SU-DHL-6 (cell line): ENCODE data around the gene GRIN2A.

ENCODE experiments used
- H2AFZ ChIP-seq: fragments of 200-600 bp; sonication (generic); 2 replicates; pipeline ENCODE4 v1.6.1; 2014; ENCODE audit warnings: low read depth, mild to moderate bottlenecking, moderate library complexity, mixed read lengths, antibody characterized with exemption, low read length; ENCODE audit not compliant: severe bottlenecking
- H3F3A ChIP-seq: fragments of 200-600 bp; shearing (Covaris generic); 2 replicates; pipeline ENCODE4 v1.6.0; 2016; ENCODE audit warnings: antibody characterized with exemption, mild to moderate bottlenecking; ENCODE audit not compliant: insufficient read depth
- H3K27ac ChIP-seq: fragments of 200-600 bp; sonication (generic); 2 replicates; pipeline ENCODE4 v1.5.1; 2016; ENCODE audit warnings: low read depth, mild to moderate bottlenecking, low read length, moderate library complexity, mixed read lengths
- H3K27me3 ChIP-seq: fragments of 200-600 bp; sonication (generic), shearing (Covaris generic); 2 replicates; pipeline ENCODE4 v1.6.0; 2014; ENCODE audit warnings: mild to moderate bottlenecking, low read length
- H3K36me3 ChIP-seq: fragments of 200-600 bp; sonication (generic); 2 replicates; pipeline ENCODE4 v1.6.1; 2014; ENCODE audit warnings: mild to moderate bottlenecking, low read length, mixed read lengths
- H3K4me2 ChIP-seq: fragments of 300-600, 200-600 bp; shearing (Covaris generic), sonication (generic); 2 replicates; pipeline ENCODE4 v1.6.0; 2014; ENCODE audit warnings: low read length, low read depth, mild to moderate bottlenecking; ENCODE audit not compliant: poor library complexity, severe bottlenecking
- H3K4me3 ChIP-seq: fragments of 200-600 bp; sonication (generic); 2 replicates; pipeline ENCODE4 v1.5.1; 2014; ENCODE audit warnings: antibody characterized with exemption, low read length, mild to moderate bottlenecking, mixed read lengths; ENCODE audit not compliant: insufficient read depth, poor library complexity, severe bottlenecking
- H3K79me2 ChIP-seq: fragments of 200-600 bp; sonication (generic); 2 replicates; pipeline ENCODE4 v1.6.1; 2014; ENCODE audit warnings: mild to moderate bottlenecking, low read length, moderate library complexity; ENCODE audit not compliant: insufficient read depth
- H3K9ac ChIP-seq: fragments of 200-600 bp; sonication (generic); 2 replicates; pipeline ENCODE4 v1.7.0; 2014; ENCODE audit warnings: mild to moderate bottlenecking, low read length
- H3K9me2 ChIP-seq: fragments of 200-600 bp; sonication (generic); replicated peaks from 2 replicates; pipeline ENCODE4 v1.6.1; 2014; ENCODE audit warnings: low read length; ENCODE audit not compliant: insufficient read depth
- H3K9me3 ChIP-seq: fragments of 200-600 bp; sonication (generic); 2 replicates; pipeline ENCODE4 v1.6.1; 2014; ENCODE audit warnings: low read length, mixed read lengths; ENCODE audit not compliant: insufficient read depth
- H4K20me1 ChIP-seq: fragments of 200-600 bp; sonication (generic); 2 replicates; pipeline ENCODE4 v1.6.1; 2014; ENCODE audit warnings: low read depth, mild to moderate bottlenecking, antibody characterized with exemption, low read length, moderate library complexity, mixed read lengths
- CTCF ChIP-seq: fragments of 200-600 bp; sonication (generic); IDR thresholded peaks from one replicate; pipeline ENCODE4 v1.5.1; 2017; ENCODE audit warnings: antibody characterized with exemption, mild to moderate bottlenecking, low read length, moderate library complexity; ENCODE audit not compliant: insufficient read depth, poor library complexity, severe bottlenecking
- EZH2phosphoT487 ChIP-seq: fragments of 200-600 bp; sonication (generic), shearing (Covaris generic); conservative IDR thresholded peaks from 2 replicates; pipeline ENCODE4 v1.6.1; 2018; ENCODE audit warnings: mild to moderate bottlenecking, antibody characterized with exemption, low read length, moderate library complexity, mixed read lengths

Gene GRIN2A

GRCh38 chr16:10103700-10104099 is 78.5 kb downstream of the GRIN2A start:
- no peaks in the 10 kb centered on the region for H3K36me3 ChIP-seq
- H3K9ac ChIP-seq, result no peak overlapping the region
- no peaks in the 10 kb centered on the region for H3F3A ChIP-seq
- TF ChIP-seq CTCF (no peak), EZH2phosphoT487 (no peak)
- H3K4me2 ChIP-seq, result no peak overlapping the region
- H3K9me3 ChIP-seq, result no peaks in the 10 kb centered on the region
- no peaks in the 10 kb centered on the region for H3K79me2 ChIP-seq
- no peaks in the 10 kb centered on the region for H4K20me1 ChIP-seq
- H2AFZ ChIP-seq, result no peak overlapping the region
- H3K27me3 ChIP-seq, result no peaks in the 10 kb centered on the region
- no peak overlapping the region for H3K27ac ChIP-seq
- no peak overlapping the region for H3K4me3 ChIP-seq
- H3K9me2 ChIP-seq, result no peaks in the 10 kb centered on the region

GRCh38 chr16:10103118-10103517 is 79.1 kb downstream of the GRIN2A start:
- no peak overlapping the region for H2AFZ ChIP-seq
- H3K4me2 ChIP-seq, result no peak overlapping the region
- no peak overlapping the region for H3K4me3 ChIP-seq
- no peaks in the 10 kb centered on the region for H3K79me2 ChIP-seq
- no peaks in the 10 kb centered on the region for H3K9me2 ChIP-seq
- no peaks in the 10 kb centered on the region for H3K9me3 ChIP-seq
- TF ChIP-seq CTCF, result no peak
- TF ChIP-seq EZH2phosphoT487, result no peak
- H3K27me3 ChIP-seq, result no peaks in the 10 kb centered on the region
- no peaks in the 10 kb centered on the region for H3F3A ChIP-seq
- H3K27ac ChIP-seq, result no peak overlapping the region
- no peaks in the 10 kb centered on the region for H3K36me3 ChIP-seq
- H3K9ac ChIP-seq, result no peak overlapping the region
- no peaks in the 10 kb centered on the region for H4K20me1 ChIP-seq

- Histone ChIP-seq H3K79me2 (no peaks in the 10 kb centered on the region), H3K9me3 (no peaks in the 10 kb centered on the region), H3K4me2 (no peak overlapping the region), H3K36me3 (no peaks in the 10 kb centered on the region), H2AFZ (no peak overlapping the region), H3F3A (no peaks in the 10 kb centered on the region), H3K9me2 (no peaks in the 10 kb centered on the region), H3K4me3 (no peak overlapping the region), H4K20me1 (no peaks in the 10 kb centered on the region), H3K9ac (no peak overlapping the region), H3K27me3 (peaks cover 3% of the 10 kb centered on the region; the same call in 1 of the 2 replicates), H3K27ac (no peak overlapping the region)
- TF ChIP-seq CTCF, result no peak
- no peak for TF ChIP-seq EZH2phosphoT487
These were observed 81.4 kb downstream of the GRIN2A start for GRCh38 chr16:10100829-10101228.
